Muscle of back (tissue), 13 donors: ENCODE measurements around the gene FBXL3. TPM values are rescaled to one million over a fixed set of nuclear protein-coding genes. Genes with fewer than 3 reads are reported as not detected.
A peak's percentile ranks its signal among the peaks of the same experiment; 100 is the strongest.

ENCODE experiments used
- DNase-seq, 3 donors: peaks; one replicate each; pipeline versions ENCODE4 v3.0.0 to v3.0.0-alpha.2; 2013
- long read RNA-seq, 9 donors: transcript quantifications; one replicate each; lab custom pipeline, GENCODE V29; 2026
- polyA plus RNA-seq, 10 donors: library from polyadenylated mRNA; unstranded; fragments of 120-200 nt; gene quantifications; one replicate each; pipeline ENCODE4 v1.2.1, GENCODE V29; 2013; ENCODE audit not compliant: insufficient read length in 10 of 10

Gene FBXL3
- 10 to 100 TPM; 32.5 to 44.6 (median 38.6) TPM for polyA plus RNA-seq
- long read RNA-seq, donor 1, partial matches to known transcripts = 0 of 4 reads
- long read RNA-seq, donor 1, other reads (novel, unspliced or antisense) = 0 of 4 reads
- long read RNA-seq, donor 2, partial matches to known transcripts = 0 of 2 reads
- long read RNA-seq, donor 2, other reads (novel, unspliced or antisense) = 0 of 2 reads
- long read RNA-seq, donor 3 = 0 reads
- long read RNA-seq, donor 4, transcript FBXL3-201 (5 exons, 3,503 nt) = major isoform, 6 of 6 reads
- long read RNA-seq, donor 4, partial matches to known transcripts = 0 of 6 reads
- long read RNA-seq, donor 4, other reads (novel, unspliced or antisense) = 0 of 6 reads
- long read RNA-seq, donor 5, transcript FBXL3-201 (5 exons, 3,503 nt) = major isoform, 5 of 5 reads
- long read RNA-seq, donor 5, partial matches to known transcripts = 0 of 5 reads
- long read RNA-seq, donor 5, other reads (novel, unspliced or antisense) = 0 of 5 reads
- long read RNA-seq, donor 6, transcript FBXL3-201 (5 exons, 3,503 nt) = major isoform, 7 of 7 reads
- long read RNA-seq, donor 6, partial matches to known transcripts = 0 of 7 reads
- long read RNA-seq, donor 6, other reads (novel, unspliced or antisense) = 0 of 7 reads
- long read RNA-seq, donor 7, partial matches to known transcripts = 0 of 3 reads
- long read RNA-seq, donor 7, other reads (novel, unspliced or antisense) = 0 of 3 reads
- long read RNA-seq, donor 8, partial matches to known transcripts = 0 of 3 reads
- long read RNA-seq, donor 8, other reads (novel, unspliced or antisense) = 0 of 3 reads
- long read RNA-seq, donor 9, partial matches to known transcripts = 0 of 4 reads
- long read RNA-seq, donor 9, other reads (novel, unspliced or antisense) = 0 of 4 reads

DNA sequence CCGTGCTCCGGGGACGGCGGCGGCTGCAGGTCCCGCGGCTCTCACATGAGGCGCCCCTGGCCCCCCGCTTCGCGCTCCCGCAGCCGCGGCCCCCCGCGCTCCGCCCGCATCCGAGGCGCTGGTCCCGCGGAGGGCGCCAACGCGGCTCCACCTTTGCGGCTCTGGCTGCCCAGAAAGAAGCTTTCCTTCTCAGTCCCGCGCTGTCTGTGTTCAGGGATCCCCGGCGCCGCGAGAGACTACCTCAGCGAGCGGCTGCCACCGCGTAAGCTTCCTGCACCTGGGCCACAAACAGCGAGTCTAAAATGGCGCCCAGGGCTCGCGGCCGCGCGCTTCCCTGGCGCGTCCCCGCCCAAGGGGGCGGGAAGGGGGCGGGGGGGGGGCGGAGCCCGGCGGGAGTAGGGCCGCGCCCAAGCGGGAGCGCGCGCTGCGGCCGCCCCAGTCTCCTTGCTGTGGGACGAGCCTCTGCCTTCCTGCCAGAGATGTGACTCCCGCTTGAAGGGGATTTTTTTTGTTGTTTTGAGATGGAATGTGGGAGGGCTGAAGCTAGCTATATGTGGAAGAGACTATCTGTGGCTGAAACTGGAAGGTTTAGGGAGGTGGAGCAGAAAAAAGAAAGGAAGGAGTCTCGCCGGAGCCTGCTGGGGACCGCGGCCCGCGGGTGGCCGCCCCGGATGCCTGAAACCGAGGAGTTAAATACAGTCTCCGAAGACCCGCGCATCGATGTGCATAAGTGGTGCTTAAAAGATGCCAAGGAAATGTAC is at the start of gene FBXL3:
FBXL3 (minus strand) TSS at position 299 of the 761 bp plus-strand sequence. CDS start 5,299 bp downstream, outside the sequence.
- DNase-seq = peak; percentile 91 to 95 (median 93)

- no peak for DNase-seq
Observed at GRCh38 chr13:77067519-77067918, 40.6 kb upstream of the FBXL3 start.

GRCh38 chr13:77065461-77066147 is 38.6 kb upstream of the FBXL3 start:
- DNase-seq = no peak

- DNase-seq = no peak
Observed at GRCh38 chr13:77062097-77062496, 35.1 kb upstream of the FBXL3 start.

- no peak for DNase-seq
Observed at GRCh38 chr13:77061362-77061761, 34.4 kb upstream of the FBXL3 start.

DNA sequence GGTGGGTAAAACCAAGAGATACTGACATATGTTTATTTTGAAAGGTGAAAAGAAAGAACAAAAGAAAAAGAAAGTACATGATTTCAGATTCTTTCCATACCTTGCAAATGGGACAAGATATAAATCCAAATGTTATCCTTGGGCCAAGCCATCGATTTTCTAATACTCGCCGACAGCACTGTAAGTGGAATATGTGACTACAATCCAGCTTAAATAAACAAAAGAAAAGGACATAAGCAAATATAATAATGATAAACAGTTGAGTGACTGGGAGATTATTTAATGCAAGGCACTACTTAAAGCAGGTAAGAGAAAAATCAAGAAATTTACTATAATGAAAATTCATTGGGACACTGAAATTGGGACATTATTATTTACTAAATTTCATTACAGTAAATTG is 29.9 kb upstream of the FBXL3 start:
- no peak for DNase-seq

GRCh38 chr13:77056382-77056781 is 29.4 kb upstream of the FBXL3 start:
- no peak for DNase-seq

DNA sequence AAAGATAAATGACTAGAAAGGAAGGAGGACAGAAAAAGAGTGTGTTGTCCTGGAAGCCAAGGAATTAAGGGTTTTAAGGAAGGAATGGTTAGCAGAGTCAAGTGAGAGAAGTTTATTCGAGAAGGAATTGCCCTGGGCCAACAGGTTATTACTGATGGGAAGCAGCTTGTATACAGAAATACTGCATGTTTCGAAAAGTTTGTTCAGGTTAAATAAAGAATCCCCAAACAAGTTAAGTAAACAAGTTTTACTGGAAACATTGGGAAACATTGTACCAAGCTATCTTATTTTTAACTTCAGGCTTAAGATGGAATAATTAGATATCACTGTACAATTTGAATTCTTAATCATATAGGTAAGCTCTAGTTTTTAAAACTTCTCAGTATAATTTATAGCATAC is 28.2 kb upstream of the FBXL3 start:
- DNase-seq = no peak

GRCh38 chr13:77053192-77053591 is 26.2 kb upstream of the FBXL3 start:
- no peak for DNase-seq

GRCh38 chr13:77048681-77049080 is 21.7 kb upstream of the FBXL3 start:
- no peak for DNase-seq

- DNase-seq = no peak
Observed at GRCh38 chr13:77047649-77048343, 20.8 kb upstream of the FBXL3 start.

GRCh38 chr13:77042566-77043177 is 15.7 kb upstream of the FBXL3 start:
- no peak for DNase-seq

- DNase-seq = no peak
Observed at GRCh38 chr13:77040835-77041234, 13.9 kb upstream of the FBXL3 start.

DNA sequence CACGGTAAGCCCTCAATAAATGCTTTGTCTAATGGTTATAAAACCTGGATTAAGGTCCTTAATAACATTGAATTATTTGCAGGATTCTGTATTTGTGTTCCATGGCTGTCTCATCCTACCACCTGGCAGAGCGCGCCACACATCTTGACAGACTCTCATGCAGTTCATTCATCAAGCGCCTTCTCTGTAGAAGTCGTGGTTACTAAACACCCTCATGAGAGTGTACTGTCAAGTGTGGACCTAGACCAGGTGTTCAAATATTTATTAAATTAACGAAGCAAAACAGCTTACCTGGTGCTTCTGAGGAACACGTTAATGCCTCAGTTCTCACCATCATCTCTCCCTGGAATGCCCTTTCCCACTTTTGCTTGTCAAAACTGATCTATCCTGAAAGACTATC is 13.1 kb upstream of the FBXL3 start:
- no peak for DNase-seq

GRCh38 chr13:77038907-77039480 is 12.0 kb upstream of the FBXL3 start:
- DNase-seq = no peak

GRCh38 chr13:77036279-77036678 is 9.3 kb upstream of the FBXL3 start:
- no peak for DNase-seq

GRCh38 chr13:77034881-77035280 is 7.9 kb upstream of the FBXL3 start:
- DNase-seq = peak in 1 of 3 donors; percentile 7

- DNase-seq = no peak
Observed at GRCh38 chr13:77033717-77034302, 6.9 kb upstream of the FBXL3 start.

DNA sequence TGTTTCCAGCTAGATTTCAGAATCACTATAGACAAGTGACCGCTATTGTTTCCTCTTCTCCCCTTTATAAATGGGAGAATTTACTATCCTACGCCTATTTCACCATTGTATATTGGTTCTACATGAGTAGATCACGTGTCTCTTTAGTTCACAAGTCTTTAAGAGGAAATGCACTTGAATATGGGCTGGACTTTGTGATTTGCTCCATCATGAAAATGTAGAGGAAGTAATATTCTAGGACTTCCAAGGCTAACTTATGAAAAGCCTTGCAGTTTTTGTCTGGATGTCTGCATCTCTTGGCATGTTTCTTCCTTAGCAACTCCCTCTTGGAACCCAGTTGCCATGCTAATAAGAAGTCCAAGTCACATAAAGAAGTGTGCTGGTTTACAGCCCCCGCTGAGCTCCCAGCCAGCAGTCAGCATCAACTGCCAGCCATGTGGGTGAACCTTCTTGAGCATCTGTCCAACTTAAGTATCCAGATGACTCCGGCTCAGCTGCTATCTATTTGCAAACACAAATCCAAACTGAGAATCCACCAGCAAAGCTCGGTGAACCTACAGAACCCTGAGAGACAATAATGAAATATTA is 4.8 kb upstream of the FBXL3 start:
- no peak for DNase-seq
